WTC11 (cell line): ENCODE measurements around the gene NPY. TPM values are rescaled to one million over a fixed set of nuclear protein-coding genes. Genes with fewer than 3 reads are reported as not detected.

Source experiments
- ATAC-seq: fragments of 200-7000 bp; cut with Tn5 transposase; 2 replicates; pipeline ENCODE4 v1.10.0; 2021; ENCODE audit warnings: mild to moderate bottlenecking, moderate library complexity
- CTCF ChIA-PET: fragments of 300-600 bp; sonication (Branson Sonifier 250); formaldehyde crosslinking; loops from one replicate; lab custom pipeline; 2021; ENCODE audit warnings: antibody characterized with exemption; lab: Charles Lee
- POLR2A ChIA-PET: fragments of 350-600 bp; sonication (Branson Sonifier 250); formaldehyde crosslinking; loops from one replicate; lab custom pipeline; 2021; ENCODE audit warnings: antibody characterized with exemption; lab: Charles Lee
- DNase-seq: peaks from one replicate; pipeline ENCODE4 v3.0.0; 2021; ENCODE audit warnings: low spot score
- H3K27ac Mint-ChIP-seq: 2 replicates; pipeline ENCODE4 v1.8.0; 2021; ENCODE audit warnings: mixed read lengths
- H3K27me3 Mint-ChIP-seq: 2 replicates; pipeline ENCODE4 v1.8.0; 2021; ENCODE audit warnings: low read depth, mild to moderate bottlenecking, moderate library complexity, mixed read lengths
- H3K36me3 Mint-ChIP-seq: 2 replicates; pipeline ENCODE4 v1.8.0; 2021; ENCODE audit warnings: mixed read lengths
- H3K4me1 Mint-ChIP-seq: 2 replicates; pipeline ENCODE4 v1.8.0; 2022; ENCODE audit warnings: mixed read lengths
- H3K4me3 Mint-ChIP-seq: 2 replicates; pipeline ENCODE4 v1.8.0; 2021; ENCODE audit warnings: mild to moderate bottlenecking, moderate library complexity, mixed read lengths
- H3K9me3 Mint-ChIP-seq: 2 replicates; pipeline ENCODE4 v1.8.0; 2021; ENCODE audit warnings: mixed read lengths
- AFF4 ChIP-seq: sonication (generic); formaldehyde crosslinking; IDR thresholded peaks from 2 replicates; pipeline ENCODE4 v1.8.1; 2023; ENCODE audit warnings: mild to moderate bottlenecking, missing genetic modification reagents, borderline replicate concordance
- E2F5 ChIP-seq: sonication (generic); formaldehyde crosslinking; IDR thresholded peaks from 2 replicates; pipeline ENCODE4 v1.8.1; 2022; ENCODE audit warnings: mild to moderate bottlenecking, moderate library complexity, missing genetic modification reagents
- ETV6 ChIP-seq: sonication (generic); formaldehyde crosslinking; IDR thresholded peaks from 2 replicates; pipeline ENCODE4 v1.8.1; 2022; ENCODE audit warnings: mild to moderate bottlenecking, missing genetic modification reagents
- HMGA2 ChIP-seq: fragments of 250-450 bp; sonication (Bioruptor Pico); IDR thresholded peaks from 2 replicates; pipeline ENCODE4 v1.4.0; 2021; ENCODE audit warnings: mild to moderate bottlenecking, moderate library complexity
- KAT7 ChIP-seq: sonication (generic); formaldehyde crosslinking; IDR thresholded peaks from 2 replicates; pipeline ENCODE4 v1.8.1; 2023; ENCODE audit warnings: missing genetic modification reagents, mild to moderate bottlenecking, borderline replicate concordance
- MYBL2 ChIP-seq: sonication (generic); formaldehyde crosslinking; IDR thresholded peaks from 2 replicates; pipeline ENCODE4 v1.8.1; 2023; ENCODE audit warnings: mild to moderate bottlenecking, moderate library complexity, missing genetic modification reagents
- NFE2L1 ChIP-seq: sonication (generic); formaldehyde crosslinking; IDR thresholded peaks from 2 replicates; pipeline ENCODE4 v1.8.1; 2023; ENCODE audit warnings: missing genetic modification reagents
- NFYB ChIP-seq: sonication (generic); formaldehyde crosslinking; conservative IDR thresholded peaks from 2 replicates; pipeline ENCODE4 v1.8.0; 2022; ENCODE audit warnings: low read depth, missing genetic modification reagents
- PRRX2 ChIP-seq: fragments of 250-450 bp; sonication (Bioruptor Pico); IDR thresholded peaks from 2 replicates; pipeline ENCODE4 v1.8.0; 2021; ENCODE audit warnings: mild to moderate bottlenecking
- SMAD3 ChIP-seq: sonication (generic); formaldehyde crosslinking; IDR thresholded peaks from 2 replicates; pipeline ENCODE4 v1.8.0; 2022; ENCODE audit warnings: missing genetic modification reagents, mild to moderate bottlenecking, borderline replicate concordance
- SMAD4 ChIP-seq: sonication (generic); formaldehyde crosslinking; IDR thresholded peaks from 2 replicates; pipeline ENCODE4 v1.8.0; 2022; ENCODE audit warnings: mild to moderate bottlenecking, missing genetic modification reagents
- SOX15 ChIP-seq: fragments of 250-450 bp; sonication (Bioruptor Pico); IDR thresholded peaks from 2 replicates; pipeline ENCODE4 v1.9.0; 2021; ENCODE audit warnings: mild to moderate bottlenecking
- TCF7 ChIP-seq: sonication (generic); formaldehyde crosslinking; IDR thresholded peaks from 2 replicates; pipeline ENCODE4 v1.8.0; 2022; ENCODE audit warnings: mild to moderate bottlenecking, low read depth, missing genetic modification reagents, moderate library complexity
- ZBTB21 ChIP-seq: sonication (generic); formaldehyde crosslinking; IDR thresholded peaks from 2 replicates; pipeline ENCODE4 v1.8.1; 2023; ENCODE audit warnings: mild to moderate bottlenecking, missing genetic modification reagents, borderline replicate concordance
- ZMAT4 ChIP-seq: fragments of 250-450 bp; sonication (Bioruptor Pico); IDR thresholded peaks from 2 replicates; pipeline ENCODE4 v1.9.0; 2021; ENCODE audit warnings: mild to moderate bottlenecking
- ZNF121 ChIP-seq: sonication (generic); formaldehyde crosslinking; IDR thresholded peaks from 2 replicates; pipeline ENCODE4 v1.8.0; 2023; ENCODE audit warnings: missing genetic modification reagents
- ZNF219 ChIP-seq: sonication (generic); formaldehyde crosslinking; IDR thresholded peaks from 2 replicates; pipeline ENCODE4 v1.8.0; 2023; ENCODE audit warnings: missing genetic modification reagents, mild to moderate bottlenecking, borderline replicate concordance
- ZNF532 ChIP-seq: fragments of 250-450 bp; sonication (Bioruptor Pico); IDR thresholded peaks from 2 replicates; pipeline ENCODE4 v1.9.0; 2021; ENCODE audit warnings: mild to moderate bottlenecking, borderline replicate concordance
- ZNF671 ChIP-seq: fragments of 250-450 bp; sonication (Bioruptor Pico); IDR thresholded peaks from 2 replicates; pipeline ENCODE4 v1.8.0; 2021; ENCODE audit warnings: mild to moderate bottlenecking
- total RNA-seq: library from RNA; stranded (reverse); gene quantifications from 3 replicates; pipeline ENCODE4 v1.2.3, GENCODE V29; 2021

NPY gene
- total RNA-seq, 1 experiment from 2014 or later: 0.63 TPM

- H3K27me3 Mint-ChIP-seq: peaks cover 33% of the 10 kb centered on the region
- no peaks in the 10 kb centered on the region; the same call in 1 of the 2 replicates for H3K4me1 Mint-ChIP-seq
- no peak for TF ChIP-seq NFE2L1
- TF ChIP-seq SMAD3 (CRISPR knock-in tag): no peak
- TF ChIP-seq ZBTB21: no peak
- TF ChIP-seq ZNF671 (CRISPR knock-in tag): no peak
- no peak for TF ChIP-seq ZNF219 (CRISPR knock-in tag)
- TF ChIP-seq E2F5 (CRISPR knock-in tag): no peak
- TF ChIP-seq ZMAT4: no peak
- TF ChIP-seq, all 79 proteins: peak for 0
- ATAC-seq: no peak
- Mint-ChIP-seq H3K36me3 (peaks cover 23% of the 10 kb centered on the region), H3K27ac (no peak overlapping the region), H3K9me3 (peaks cover 36% of the 10 kb centered on the region), H3K4me3 (no peak overlapping the region)
- ChIA-PET CTCF (interaction anchor here (1.2 kb wide), 1 partner anchor 10 kb away, joined by 3 read pairs; no protein-coding TSS in a partner anchor), POLR2A (no interaction called here)
- DNase-seq: no peak
Measured at GRCh38 chr7:24279512-24279911, 4.5 kb upstream of the NPY start.

GRCh38 chr7:24283554-24283896 is 465 bp upstream of the NPY start:
- peaks cover 12% of the 10 kb centered on the region for H3K4me1 Mint-ChIP-seq
- no peaks in the 10 kb centered on the region for H3K36me3 Mint-ChIP-seq
- peak; percentile 15 for ATAC-seq
- no peaks in the 10 kb centered on the region; the same call in none of the 2 replicates for H3K27me3 Mint-ChIP-seq
- POLR2A ChIA-PET: interaction anchor here (0.6 kb wide), 1 partner anchor 209 kb away, joined by 3 read pairs; no protein-coding TSS in a partner anchor
- no peaks in the 10 kb centered on the region for H3K9me3 Mint-ChIP-seq
- DNase-seq: peak; percentile 34
- TF ChIP-seq PRRX2 (CRISPR knock-in tag) (no peak), NFYB (CRISPR knock-in tag) (no peak), SOX15 (no peak), HMGA2 (CRISPR knock-in tag) (no peak), ZNF532 (CRISPR knock-in tag) (no peak), ZNF121 (no peak), AFF4 (CRISPR knock-in tag) (no peak), SMAD4 (CRISPR knock-in tag) (no peak), TCF7 (CRISPR knock-in tag) (no peak), KAT7 (no peak), ETV6 (no peak), MYBL2 (CRISPR knock-in tag) (no peak)
- no peak overlapping the region for H3K27ac Mint-ChIP-seq
- H3K4me3 Mint-ChIP-seq: peak overlapping the region; percentile 84
- CTCF ChIA-PET: interaction anchor here (0.8 to 1.6 kb wide), 3 partner anchors 98 to 439 kb away, joined by 3 to 5 read pairs (median 3); no protein-coding TSS in a partner anchor
